HG03457 (cell line): ENCODE results near the gene TRRAP.
"Not testable (repeated sequence)": the region's sequence is repeated elsewhere in the genome, so short reads cannot be mapped to it uniquely, and the experiment has no call there.

ENCODE experiments used
- ATAC-seq: cut with Tn5 transposase; IDR thresholded peaks from one replicate; pipeline ENCODE4 v1.9.1; 2021; ENCODE audit warnings: moderate number of reproducible peaks; ENCODE audit not compliant: unreplicated experiment

TRRAP gene

GRCh38 chr7:98866351-98866750 lies 12.0 kb upstream of the TRRAP start:
- ATAC-seq = no peak

GRCh38 chr7:98866765-98867164 lies 11.6 kb upstream of the TRRAP start:
- no peak for ATAC-seq

DNA sequence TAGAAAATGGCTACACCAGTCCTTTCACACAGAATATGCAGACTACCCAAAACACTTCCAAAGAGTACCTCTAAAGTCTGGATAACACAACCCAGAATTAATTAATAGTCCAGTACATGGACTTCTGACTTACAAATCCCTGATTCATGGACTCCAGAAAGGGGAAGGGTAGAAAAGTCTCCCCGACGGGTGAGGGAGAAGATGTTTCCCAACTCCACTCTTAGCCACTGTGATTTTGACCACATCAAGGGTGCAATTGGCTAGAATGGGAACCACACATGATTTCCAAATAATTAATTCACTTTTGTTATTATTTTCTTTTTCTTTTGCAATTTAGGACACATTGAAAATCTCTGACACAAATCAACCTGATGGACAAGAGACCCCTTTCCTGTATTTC lies 9.9 kb upstream of the TRRAP start:
- ATAC-seq = no peak

GRCh38 chr7:98869027-98869596 lies 9.2 kb upstream of the TRRAP start:
- no peak for ATAC-seq

GRCh38 chr7:98869597-98870120 lies 8.7 kb upstream of the TRRAP start, which contains the start of gene TMEM130:
Gene TMEM130, minus strand, starts transcription at chr7:98870014. Its CDS starts 153 bp downstream, at chr7:98869861.
- no peak for ATAC-seq

DNA sequence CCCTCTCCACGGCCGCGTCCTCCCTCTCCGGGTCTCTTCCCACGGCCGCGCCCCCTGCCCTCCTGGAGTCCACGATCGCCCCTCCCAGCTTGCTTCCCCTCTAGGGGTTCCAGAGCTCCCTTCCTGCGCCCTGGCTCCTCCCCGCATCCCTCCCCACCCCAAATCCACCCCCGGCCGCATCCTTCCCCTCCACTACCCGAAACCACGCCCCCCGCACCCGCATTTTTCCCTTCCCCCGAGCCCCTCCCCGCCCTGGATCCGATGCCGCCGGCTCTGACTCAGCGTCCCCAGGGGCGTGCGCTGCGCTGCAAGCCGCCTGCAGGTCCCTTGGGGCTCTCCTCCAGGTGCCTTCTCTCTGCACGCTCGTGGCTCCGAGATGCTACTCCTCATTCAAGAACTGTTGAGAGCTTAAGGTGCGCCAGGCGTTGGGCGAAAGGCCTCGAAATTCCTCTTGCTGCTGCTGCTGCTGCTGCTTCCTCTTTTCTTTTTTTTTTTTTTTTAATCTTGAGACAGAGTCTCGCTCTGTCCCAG lies 8.1 kb upstream of the TRRAP start:
- ATAC-seq = peak; percentile 64

DNA sequence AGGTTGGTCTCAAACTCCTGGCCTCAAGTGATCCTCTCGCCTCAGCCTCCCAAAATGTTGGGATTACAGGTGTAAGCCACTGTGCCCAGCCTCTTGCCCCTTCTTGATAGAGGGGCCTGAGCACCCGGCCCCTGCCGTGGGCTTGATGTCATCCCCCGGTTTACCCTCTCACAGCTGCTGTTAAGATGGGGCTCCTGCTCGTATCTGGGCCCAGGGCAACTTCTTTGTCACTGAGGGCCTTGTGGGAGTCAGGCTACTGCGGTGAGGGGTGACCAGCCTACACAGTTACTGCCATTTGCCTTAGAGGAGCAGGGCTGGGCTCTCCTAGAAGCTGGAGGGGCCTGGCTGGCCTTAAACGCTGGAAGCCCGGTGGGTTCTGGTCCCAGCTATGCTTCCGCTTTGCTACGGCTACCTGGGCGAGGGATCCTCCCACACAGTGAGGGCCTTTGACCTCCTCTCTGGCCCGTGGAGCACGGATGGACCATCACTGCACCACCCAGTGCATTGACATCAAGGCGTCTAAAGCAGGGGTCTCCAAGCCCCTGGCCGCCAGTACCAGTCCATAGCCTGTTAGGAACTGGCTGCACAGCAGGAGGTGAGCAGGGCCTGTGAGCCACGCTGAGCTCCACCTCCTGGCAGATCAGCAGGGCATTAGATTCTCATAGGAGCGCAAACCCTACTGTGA lies 7.4 kb upstream of the TRRAP start:
- ATAC-seq = no peak

DNA sequence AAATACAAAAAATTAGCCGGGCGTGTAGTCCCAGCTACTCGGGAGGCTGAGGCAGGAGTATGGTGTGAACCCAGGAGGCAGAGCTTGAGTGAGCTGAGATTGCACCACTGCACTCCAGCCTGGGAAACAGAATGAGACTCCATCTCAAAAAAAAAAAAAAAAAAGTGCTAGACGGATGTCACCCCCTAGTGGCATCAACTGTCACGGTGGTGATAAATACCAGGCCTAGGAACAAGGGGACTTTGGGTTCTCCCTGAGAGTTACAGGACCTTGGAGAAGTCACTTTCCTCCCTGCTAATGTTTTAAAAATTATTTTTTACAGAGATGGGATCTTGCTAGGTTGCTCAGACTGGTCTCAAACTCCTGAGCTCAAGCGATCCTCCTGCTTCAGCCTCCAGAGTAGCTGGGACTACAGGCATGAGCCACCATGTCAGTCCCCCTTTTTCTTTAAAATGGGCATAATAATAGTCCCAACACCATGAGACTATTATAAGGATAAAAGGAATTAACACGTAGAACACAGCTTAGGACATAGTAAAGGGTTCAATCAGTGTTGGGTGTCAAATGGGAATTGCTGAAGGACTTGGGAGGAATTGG lies 5.9 kb upstream of the TRRAP start:
- no peak for ATAC-seq

DNA sequence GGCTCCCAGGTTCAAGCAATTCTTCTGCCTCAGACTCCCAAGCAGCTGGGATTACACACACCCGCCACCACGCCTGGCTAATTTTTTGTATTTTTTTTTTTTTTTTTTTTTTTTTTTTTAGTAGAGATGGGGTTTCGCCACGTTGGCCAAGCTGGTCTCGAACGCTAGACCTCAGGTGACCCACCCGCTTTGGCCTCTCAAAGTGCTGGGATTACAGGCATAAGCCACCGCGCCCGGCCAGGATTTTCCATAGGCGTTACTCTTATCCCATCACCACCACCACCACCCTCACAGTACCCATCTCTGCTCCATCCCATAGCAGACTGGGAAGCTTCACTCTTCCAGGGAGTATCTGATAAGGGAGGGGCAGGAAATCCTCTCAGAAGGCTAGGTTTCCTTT lies 4.7 kb upstream of the TRRAP start:
- ATAC-seq = not testable (repeated sequence)

GRCh38 chr7:98874942-98875341 lies 3.4 kb upstream of the TRRAP start:
- ATAC-seq = no peak

DNA sequence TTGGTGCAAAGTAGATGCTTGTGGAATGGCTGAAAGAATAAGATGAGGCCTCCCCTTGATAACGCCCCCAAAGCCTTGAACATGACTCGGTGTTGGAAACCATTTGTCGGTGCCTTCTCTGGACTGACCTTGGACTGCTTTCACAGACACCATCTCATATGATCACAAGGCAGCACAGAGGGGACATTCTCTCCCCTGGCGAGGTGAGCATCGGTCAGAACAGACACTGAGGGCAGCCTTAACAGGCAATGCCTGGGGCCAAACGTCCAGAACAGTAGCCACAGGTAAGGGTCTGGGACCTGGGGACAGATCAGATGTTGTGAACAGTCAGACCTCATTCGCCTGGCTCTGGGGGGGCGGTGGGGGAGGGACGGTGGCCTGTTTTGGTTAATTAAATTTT lies 2.8 kb upstream of the TRRAP start:
- no peak for ATAC-seq

DNA sequence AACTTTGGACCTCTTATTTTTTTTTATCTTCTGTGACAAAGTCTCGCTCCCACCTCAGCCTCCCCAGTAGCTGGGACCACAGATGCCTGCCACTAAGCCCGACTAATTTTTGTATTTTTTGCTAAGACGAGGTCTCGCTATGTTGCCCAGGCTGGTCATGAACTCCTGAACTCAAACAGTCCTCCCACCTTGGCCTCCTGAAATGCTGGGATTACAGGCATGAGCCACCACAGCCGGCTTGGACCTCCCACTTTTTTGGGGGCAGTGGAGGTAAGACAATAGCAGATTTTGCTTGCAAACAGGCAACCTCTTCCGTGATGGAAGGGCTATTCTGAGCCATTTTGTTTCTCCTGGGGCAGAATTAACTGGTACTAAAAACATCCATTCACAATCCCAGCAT lies 1.2 kb upstream of the TRRAP start:
- no peak for ATAC-seq

- no peak for ATAC-seq
Measured at GRCh38 chr7:98877692-98878364, 504 bp upstream of the TRRAP start.

DNA sequence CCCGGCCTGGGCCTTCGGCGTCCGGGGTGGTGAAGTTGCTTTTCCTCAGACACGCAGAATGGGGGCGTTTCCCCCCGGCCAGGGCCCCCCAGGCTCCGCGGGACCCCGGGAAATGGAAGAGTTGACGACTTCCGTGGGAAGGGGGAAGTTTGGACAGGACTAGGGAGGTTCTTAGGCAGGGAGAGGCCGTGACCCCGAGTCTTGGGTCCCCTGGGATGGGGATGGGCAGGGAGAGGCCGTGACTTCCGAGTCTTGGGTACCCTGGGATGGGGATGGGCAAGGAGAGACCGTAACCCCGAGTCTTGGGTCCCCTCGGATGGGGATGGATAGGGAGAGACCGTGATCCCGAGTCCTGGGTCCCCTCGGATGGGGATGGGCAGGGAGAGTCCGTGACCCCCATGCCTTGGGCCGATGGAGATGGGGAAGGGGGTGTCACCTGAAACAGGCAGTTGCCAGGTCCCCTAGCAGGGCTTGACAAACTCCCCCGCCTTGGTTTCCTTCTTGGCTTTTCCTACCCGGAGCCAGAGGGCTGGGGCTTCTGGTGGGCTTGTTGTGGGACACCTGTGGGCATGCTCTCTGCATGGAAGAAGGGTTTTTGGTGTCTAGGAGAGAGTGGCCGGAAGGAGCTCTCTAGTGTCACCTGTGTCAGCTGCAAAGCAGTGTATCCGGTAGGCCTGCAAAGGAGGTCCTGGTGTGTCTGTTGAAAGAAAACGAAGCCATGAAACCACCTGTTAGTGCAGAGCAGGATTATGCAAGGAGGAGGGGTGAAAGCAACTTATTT lies 1.1 kb downstream of the TRRAP start:
- ATAC-seq = peak; percentile 68

DNA sequence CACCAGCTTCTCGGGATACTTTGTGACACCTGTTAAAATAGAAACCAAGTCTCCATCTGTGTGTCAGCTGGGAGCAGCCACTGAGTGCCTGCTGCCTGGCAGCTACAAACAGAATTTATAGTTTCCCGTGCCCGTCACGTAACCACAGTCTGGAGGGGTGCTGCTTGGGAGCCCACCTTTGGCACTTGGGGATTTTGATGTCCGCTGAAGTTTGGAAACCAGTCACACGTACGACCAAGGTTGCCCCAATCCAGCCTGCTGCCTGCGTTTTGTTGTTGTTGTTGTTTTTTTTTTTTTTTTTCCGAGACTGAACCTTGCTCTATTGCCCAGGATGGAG lies 1.6 kb downstream of the TRRAP start:
- ATAC-seq = no peak

GRCh38 chr7:98880485-98880884 lies 2.2 kb downstream of the TRRAP start:
- no peak for ATAC-seq

DNA sequence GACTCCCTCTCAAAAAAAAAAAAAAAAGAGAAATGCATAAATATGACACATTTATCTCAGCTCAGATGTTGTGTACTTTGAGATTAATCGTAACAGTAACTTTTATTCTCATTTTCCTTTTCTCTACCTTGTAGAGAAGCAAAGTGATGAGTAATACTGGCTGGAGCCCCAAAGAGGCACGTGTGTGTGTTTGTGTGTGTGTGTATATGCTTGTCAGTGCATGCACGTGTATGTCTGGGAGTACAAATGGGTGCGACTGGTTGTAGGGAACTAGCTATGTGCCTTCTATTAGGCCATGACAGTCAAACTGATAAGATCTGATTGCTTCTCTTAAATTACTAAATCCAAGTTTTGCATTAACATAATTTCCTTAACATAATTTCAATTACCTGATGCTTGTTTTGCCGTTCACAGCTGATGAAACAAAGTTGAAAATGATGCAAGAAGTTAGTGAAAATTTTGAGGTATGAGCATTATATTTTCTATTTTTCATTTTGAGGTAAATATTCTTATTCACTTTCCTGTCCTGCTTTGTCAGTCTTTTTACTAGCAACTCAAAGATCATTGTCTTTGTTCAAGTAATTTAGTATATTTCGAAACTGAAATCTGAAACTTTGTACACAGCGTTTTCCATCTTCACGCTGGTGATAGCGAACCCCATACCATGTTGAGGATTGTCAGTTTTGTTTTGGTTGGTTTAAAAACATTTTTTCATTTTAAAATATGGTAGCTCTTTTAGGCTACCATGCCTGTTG lies 3.4 kb downstream of the TRRAP start:
- no peak for ATAC-seq

DNA sequence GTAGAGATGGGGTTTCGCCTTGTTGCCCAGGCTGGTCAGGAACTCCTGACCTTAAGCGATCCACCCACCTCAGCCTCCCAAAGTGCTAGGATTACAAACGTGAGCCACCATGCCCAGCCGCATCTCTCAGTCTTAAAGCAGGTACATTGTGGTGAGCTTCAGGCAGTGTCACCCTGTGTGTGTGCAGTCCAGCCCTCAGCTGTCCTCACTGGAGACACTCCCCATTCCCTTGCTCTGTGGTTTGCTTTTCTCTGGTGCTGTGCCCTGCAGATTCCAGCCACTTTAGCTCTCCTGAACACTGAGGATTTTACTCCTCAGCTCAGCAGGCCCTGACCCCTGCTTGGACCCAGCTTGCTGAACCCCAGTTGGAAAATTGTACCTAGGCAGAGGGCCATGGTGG lies 6.1 kb downstream of the TRRAP start:
- ATAC-seq = no peak

DNA sequence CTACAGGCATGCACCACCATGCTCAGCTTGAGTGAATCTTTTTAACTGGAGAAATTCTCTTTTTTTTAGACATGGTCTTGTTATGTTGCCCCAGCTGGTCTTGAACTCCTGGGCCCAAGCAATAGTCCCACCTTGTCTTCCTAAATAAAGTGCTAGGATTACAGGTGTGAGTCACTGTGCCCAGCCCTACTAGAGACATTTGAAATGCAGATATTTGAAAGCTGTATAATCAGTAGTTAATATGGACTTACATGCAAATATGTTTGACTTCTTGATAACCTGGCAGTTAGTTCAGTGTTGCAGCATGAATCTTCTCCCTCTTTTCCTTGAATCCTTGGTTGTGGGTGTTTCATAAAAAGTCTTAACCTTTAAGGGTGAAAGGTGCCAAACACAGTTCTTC lies 8.7 kb downstream of the TRRAP start:
- ATAC-seq = no peak

DNA sequence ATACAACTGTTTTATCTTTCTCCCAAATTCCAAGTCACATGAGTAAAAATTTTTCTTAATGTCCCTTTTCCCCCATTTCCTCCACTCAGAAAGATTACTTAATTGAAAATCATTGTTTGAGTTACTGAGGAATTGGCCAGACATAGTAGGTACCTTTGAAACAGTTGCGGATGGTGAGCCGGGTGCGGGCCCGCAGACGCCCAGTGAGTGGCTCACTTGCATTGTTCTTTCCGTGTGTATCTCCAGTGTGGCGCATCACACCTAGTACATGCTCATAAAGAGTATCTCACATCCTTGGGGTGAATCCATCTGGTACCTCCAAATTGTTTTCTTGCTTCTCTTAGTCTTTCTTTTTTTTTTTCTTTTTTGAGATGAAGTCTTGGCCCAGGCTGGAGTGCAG lies 14.3 kb downstream of the TRRAP start:
- no peak for ATAC-seq
